GM12892 (cell line): ENCODE results near the gene CD53.

Experiments
- POLR2A ChIP-seq: IDR thresholded peaks from 2 replicates; pipeline ENCODE4 v1.6.1; 2011; ENCODE audit warnings: low read depth, low read length, control low read depth
- POLR2AphosphoS5 ChIP-seq: IDR thresholded peaks from 2 replicates; pipeline ENCODE4 v1.6.1; 2011; ENCODE audit warnings: low read depth, low read length, control low read depth
- TAF1 ChIP-seq: IDR thresholded peaks from 2 replicates; pipeline ENCODE4 v1.6.1; 2011; ENCODE audit warnings: low read depth, mild to moderate bottlenecking, control low read depth, low read length, borderline replicate concordance

DNA sequence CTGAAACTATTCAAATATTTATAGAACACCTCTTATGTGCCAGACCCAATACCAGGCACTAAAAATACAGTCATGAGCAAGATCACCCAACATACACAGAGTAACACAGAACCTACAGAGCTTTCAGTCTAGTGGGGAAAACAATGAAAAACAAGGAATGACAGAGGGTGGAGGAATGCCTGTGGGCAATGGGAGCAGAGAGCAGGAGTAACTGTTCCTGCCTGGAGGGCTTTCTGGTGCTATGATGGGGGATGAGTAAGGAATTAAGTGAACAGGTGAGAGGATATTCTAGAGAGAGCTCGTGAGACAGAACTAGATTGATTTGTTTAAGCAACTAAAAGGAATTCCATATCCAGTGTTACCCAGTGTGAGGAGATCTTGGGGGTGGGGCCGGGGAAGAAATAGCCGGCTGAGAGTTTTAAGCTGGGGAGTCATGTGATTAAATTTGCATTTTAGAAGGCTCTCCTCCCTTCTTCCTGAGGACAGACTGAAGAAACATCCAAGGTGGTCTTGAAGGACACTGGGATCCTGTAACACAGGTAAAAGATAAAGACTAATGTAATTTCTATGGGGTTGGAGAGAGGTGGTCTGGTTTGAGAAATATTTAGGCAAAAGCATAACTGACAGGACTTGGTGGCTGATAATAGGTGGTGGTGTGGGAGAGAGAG lies 2.1 kb upstream of the CD53 start:
- TF ChIP-seq POLR2AphosphoS5 (no peak), POLR2A (no peak), TAF1 (no peak)
